ENCODE data around the gene CDH11. TPM values are rescaled to one million over a fixed set of nuclear protein-coding genes. Genes with fewer than 3 reads are reported as not detected.

The CDH11 gene
- total RNA-seq, 2 donors from 2014 or later, result not detected

GRCh38 chr16:65032387-65032786 is 89.5 kb downstream of the CDH11 start:
- no peak for ATAC-seq (replicated peaks in 1 of 2)
- Mint-ChIP-seq H3K27ac (no peak overlapping the region), H3K27me3 (ENCODE audit: low read depth) (no peaks in the 10 kb centered on the region), H3K36me3 (ENCODE audit: insufficient read depth in 2 of 2) (no peaks in the 10 kb centered on the region), H3K4me3 (no peak overlapping the region), H3K4me1 (ENCODE audit: low read depth) (no peaks in the 10 kb centered on the region), H3K9me3 (peaks cover 6 to 7% of the 10 kb centered on the region in 2 donors)
- no peak for DNase-seq

- H3K27ac Mint-ChIP-seq, result no peak overlapping the region
- H3K4me3 Mint-ChIP-seq, result no peak overlapping the region
- no peaks in the 10 kb centered on the region for H3K36me3 Mint-ChIP-seq (ENCODE audit: insufficient read depth in 2 of 2)
- H3K27me3 Mint-ChIP-seq (ENCODE audit: low read depth), result no peaks in the 10 kb centered on the region
- no peaks in the 10 kb centered on the region for H3K4me1 Mint-ChIP-seq (ENCODE audit: low read depth)
- H3K9me3 Mint-ChIP-seq, result peaks cover 3 to 7% of the 10 kb centered on the region in 2 donors
- ATAC-seq (replicated peaks in 1 of 2) (no peak), DNase-seq (no peak)
These were observed 97.1 kb downstream of the CDH11 start for GRCh38 chr16:65024767-65025178.

- Mint-ChIP-seq H3K27ac (no peak overlapping the region), H3K4me3 (no peak overlapping the region), H3K27me3 (ENCODE audit: low read depth) (no peaks in the 10 kb centered on the region), H3K36me3 (ENCODE audit: insufficient read depth in 2 of 2) (no peaks in the 10 kb centered on the region), H3K4me1 (ENCODE audit: low read depth) (no peaks in the 10 kb centered on the region), H3K9me3 (peaks cover 3 to 7% of the 10 kb centered on the region in 2 donors)
- ATAC-seq (replicated peaks in 1 of 2), result no peak
- no peak for DNase-seq
These were observed 98.1 kb downstream of the CDH11 start for GRCh38 chr16:65023802-65024201.

GRCh38 chr16:65021852-65022595 is 99.8 kb downstream of the CDH11 start:
- H3K9me3 Mint-ChIP-seq, result peaks cover 3% of the 10 kb centered on the region in 2 donors
- DNase-seq (no peak), ATAC-seq (replicated peaks in 1 of 2) (no peak)
- H3K4me1 Mint-ChIP-seq (ENCODE audit: low read depth), result no peaks in the 10 kb centered on the region
- no peak overlapping the region for H3K27ac Mint-ChIP-seq
- H3K36me3 Mint-ChIP-seq (ENCODE audit: insufficient read depth in 2 of 2), result no peaks in the 10 kb centered on the region
- no peaks in the 10 kb centered on the region for H3K27me3 Mint-ChIP-seq (ENCODE audit: low read depth)
- H3K4me3 Mint-ChIP-seq, result no peak overlapping the region

- Mint-ChIP-seq H3K4me3 (no peak overlapping the region), H3K36me3 (ENCODE audit: insufficient read depth in 2 of 2) (no peaks in the 10 kb centered on the region), H3K4me1 (ENCODE audit: low read depth) (no peaks in the 10 kb centered on the region), H3K27ac (no peak overlapping the region), H3K27me3 (ENCODE audit: low read depth) (no peaks in the 10 kb centered on the region), H3K9me3 (peaks cover 5 to 9% of the 10 kb centered on the region in 2 donors)
- DNase-seq (no peak), ATAC-seq (replicated peaks in 1 of 2) (no peak)
These were observed 105.1 kb downstream of the CDH11 start for GRCh38 chr16:65016754-65017153.

GRCh38 chr16:65015599-65015998 is 106.3 kb downstream of the CDH11 start:
- Mint-ChIP-seq H3K27me3 (ENCODE audit: low read depth) (no peaks in the 10 kb centered on the region), H3K4me1 (ENCODE audit: low read depth) (no peaks in the 10 kb centered on the region), H3K36me3 (ENCODE audit: insufficient read depth in 2 of 2) (no peaks in the 10 kb centered on the region), H3K4me3 (no peak overlapping the region), H3K9me3 (peaks cover 3 to 9% of the 10 kb centered on the region in 2 donors), H3K27ac (no peak overlapping the region)
- ATAC-seq (replicated peaks in 1 of 2), result no peak
- DNase-seq, result no peak

GRCh38 chr16:65012357-65012756 is 109.5 kb downstream of the CDH11 start:
- ATAC-seq (replicated peaks in 1 of 2) (no peak), DNase-seq (no peak)

GRCh38 chr16:65010125-65010524 is 111.7 kb downstream of the CDH11 start:
- Mint-ChIP-seq H3K36me3 (ENCODE audit: insufficient read depth in 2 of 2) (peaks cover 0 to 1% of the 10 kb centered on the region in 2 donors), H3K4me3 (no peak overlapping the region), H3K27me3 (ENCODE audit: low read depth) (no peaks in the 10 kb centered on the region), H3K9me3 (peaks cover 3 to 7% of the 10 kb centered on the region in 2 donors), H3K27ac (no peak overlapping the region), H3K4me1 (ENCODE audit: low read depth) (no peaks in the 10 kb centered on the region)
- DNase-seq (no peak), ATAC-seq (replicated peaks in 1 of 2) (no peak)

More at GRCh38 chr16:65012357-65012756, 109.5 kb downstream of the CDH11 start:
- Mint-ChIP-seq H3K27me3 (ENCODE audit: low read depth) (no peaks in the 10 kb centered on the region), H3K4me3 (no peak overlapping the region), H3K9me3 (peaks cover 3 to 9% of the 10 kb centered on the region in 2 donors), H3K4me1 (ENCODE audit: low read depth) (no peaks in the 10 kb centered on the region), H3K36me3 (ENCODE audit: insufficient read depth in 2 of 2) (no peaks in the 10 kb centered on the region), H3K27ac (no peak overlapping the region)

DNA sequence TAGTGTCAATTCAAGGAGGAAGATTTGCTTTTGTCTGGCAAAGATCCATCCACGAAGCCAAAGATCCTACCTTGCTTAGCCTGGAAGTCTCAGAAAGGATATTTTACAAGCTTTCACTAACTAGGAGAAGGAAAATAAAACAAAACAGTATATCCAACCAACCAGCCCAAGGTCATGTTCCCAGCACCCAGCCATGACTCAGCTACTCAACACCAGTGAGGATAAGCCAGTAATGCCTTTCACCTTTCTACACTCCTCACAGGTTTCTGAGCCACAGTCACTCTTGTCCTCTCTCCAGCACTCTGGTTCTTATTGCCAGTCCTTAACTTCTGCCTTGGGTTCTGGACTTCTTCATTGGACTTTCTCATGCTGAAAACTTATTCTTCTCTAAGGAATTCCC is 116.2 kb downstream of the CDH11 start:
- peaks cover 0 to 1% of the 10 kb centered on the region in 2 donors for H3K36me3 Mint-ChIP-seq (ENCODE audit: insufficient read depth in 2 of 2)
- no peak overlapping the region for H3K27ac Mint-ChIP-seq
- peaks cover 2 to 4% of the 10 kb centered on the region in 2 donors for H3K9me3 Mint-ChIP-seq
- no peak overlapping the region for H3K4me3 Mint-ChIP-seq
- H3K27me3 Mint-ChIP-seq (ENCODE audit: low read depth), result no peaks in the 10 kb centered on the region
- ATAC-seq (replicated peaks in 1 of 2) (no peak), DNase-seq (no peak)
- H3K4me1 Mint-ChIP-seq (ENCODE audit: low read depth), result no peaks in the 10 kb centered on the region

- Mint-ChIP-seq H3K4me1 (ENCODE audit: low read depth) (no peaks in the 10 kb centered on the region), H3K27me3 (ENCODE audit: low read depth) (no peaks in the 10 kb centered on the region), H3K9me3 (peaks cover 2 to 6% of the 10 kb centered on the region in 2 donors), H3K4me3 (no peak overlapping the region), H3K27ac (no peak overlapping the region), H3K36me3 (ENCODE audit: insufficient read depth in 2 of 2) (peaks cover 0 to 1% of the 10 kb centered on the region in 2 donors)
- no peak for DNase-seq
- no peak for ATAC-seq (replicated peaks in 1 of 2)
These were observed 117.3 kb downstream of the CDH11 start for GRCh38 chr16:65004570-65004969.

GRCh38 chr16:65003621-65004020 is 118.2 kb downstream of the CDH11 start:
- H3K9me3 Mint-ChIP-seq, result peaks cover 4 to 6% of the 10 kb centered on the region in 2 donors
- DNase-seq (no peak), ATAC-seq (replicated peaks in 1 of 2) (no peak)
- H3K27ac Mint-ChIP-seq, result no peak overlapping the region
- no peak overlapping the region for H3K4me3 Mint-ChIP-seq
- no peaks in the 10 kb centered on the region for H3K4me1 Mint-ChIP-seq (ENCODE audit: low read depth)
- H3K36me3 Mint-ChIP-seq (ENCODE audit: insufficient read depth in 2 of 2), result peaks cover 1 to 2% of the 10 kb centered on the region in 2 donors
- H3K27me3 Mint-ChIP-seq (ENCODE audit: low read depth), result no peaks in the 10 kb centered on the region

DNA sequence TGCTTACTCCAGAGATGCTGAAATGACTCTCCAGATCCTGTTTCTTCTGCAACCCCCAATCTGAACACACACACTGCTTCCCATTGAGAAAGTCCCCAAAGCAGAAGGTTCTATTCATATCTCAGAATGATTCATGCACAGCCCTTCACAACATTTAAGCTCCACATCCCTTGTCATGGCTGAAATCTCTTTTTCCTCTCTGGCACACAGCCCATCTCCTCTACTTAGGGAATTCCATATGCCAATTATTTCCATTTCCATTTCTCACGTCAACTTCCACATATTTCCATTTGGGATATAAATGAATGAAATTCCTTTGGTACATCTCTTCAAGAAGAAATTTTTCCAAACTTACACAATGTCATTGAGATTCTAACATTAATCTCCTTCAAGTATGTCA is 119.6 kb downstream of the CDH11 start:
- H3K36me3 Mint-ChIP-seq (ENCODE audit: insufficient read depth in 2 of 2), result peaks cover 1 to 2% of the 10 kb centered on the region in 2 donors

DNA sequence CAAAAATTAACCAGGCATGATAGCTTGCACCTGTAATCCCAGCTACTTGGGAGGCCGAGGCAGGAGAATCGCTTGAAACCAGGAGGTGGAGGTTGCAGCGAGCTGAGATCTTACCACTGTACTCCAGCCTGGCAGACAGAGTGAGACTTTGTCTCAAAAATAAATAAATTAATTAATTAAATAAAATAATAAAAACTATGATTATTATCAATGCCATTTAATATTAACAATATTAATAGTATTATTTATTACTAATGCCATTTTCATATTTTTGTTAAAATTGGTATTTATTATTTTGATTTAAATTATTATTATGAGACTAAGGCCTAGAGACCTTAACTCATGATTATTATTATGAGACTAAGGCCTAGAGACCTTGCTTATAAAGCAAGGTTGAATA is 121.2 kb downstream of the CDH11 start:
- no peaks in the 10 kb centered on the region for H3K4me1 Mint-ChIP-seq (ENCODE audit: low read depth)
- DNase-seq (no peak), ATAC-seq (replicated peaks in 1 of 2) (no peak)
- H3K27me3 Mint-ChIP-seq (ENCODE audit: low read depth), result no peaks in the 10 kb centered on the region
- peaks cover 5 to 6% of the 10 kb centered on the region in 2 donors for H3K9me3 Mint-ChIP-seq
- H3K36me3 Mint-ChIP-seq (ENCODE audit: insufficient read depth in 2 of 2), result peaks cover 1 to 2% of the 10 kb centered on the region in 2 donors
- no peak overlapping the region for H3K27ac Mint-ChIP-seq
- no peak overlapping the region for H3K4me3 Mint-ChIP-seq

More for the DNA sequence above, 119.6 kb downstream of the CDH11 start:
- no peak overlapping the region for H3K27ac Mint-ChIP-seq
- H3K4me3 Mint-ChIP-seq, result no peak overlapping the region
- H3K27me3 Mint-ChIP-seq (ENCODE audit: low read depth), result no peaks in the 10 kb centered on the region
- ATAC-seq (replicated peaks in 1 of 2), result no peak
- H3K9me3 Mint-ChIP-seq, result peaks cover 4 to 6% of the 10 kb centered on the region in 2 donors
- DNase-seq, result no peak
- no peaks in the 10 kb centered on the region for H3K4me1 Mint-ChIP-seq (ENCODE audit: low read depth)

GRCh38 chr16:64997751-64998150 is 124.1 kb downstream of the CDH11 start:
- Mint-ChIP-seq H3K27me3 (ENCODE audit: low read depth) (no peaks in the 10 kb centered on the region), H3K4me3 (no peak overlapping the region), H3K27ac (no peak overlapping the region), H3K36me3 (ENCODE audit: insufficient read depth in 2 of 2) (peaks cover 0 to 2% of the 10 kb centered on the region in 2 donors), H3K9me3 (peaks cover 9 to 14% of the 10 kb centered on the region in 2 donors), H3K4me1 (ENCODE audit: low read depth) (no peaks in the 10 kb centered on the region)
- DNase-seq (no peak), ATAC-seq (replicated peaks in 1 of 2) (no peak)
